ENCODE results near the gene NACAD.

DNA sequence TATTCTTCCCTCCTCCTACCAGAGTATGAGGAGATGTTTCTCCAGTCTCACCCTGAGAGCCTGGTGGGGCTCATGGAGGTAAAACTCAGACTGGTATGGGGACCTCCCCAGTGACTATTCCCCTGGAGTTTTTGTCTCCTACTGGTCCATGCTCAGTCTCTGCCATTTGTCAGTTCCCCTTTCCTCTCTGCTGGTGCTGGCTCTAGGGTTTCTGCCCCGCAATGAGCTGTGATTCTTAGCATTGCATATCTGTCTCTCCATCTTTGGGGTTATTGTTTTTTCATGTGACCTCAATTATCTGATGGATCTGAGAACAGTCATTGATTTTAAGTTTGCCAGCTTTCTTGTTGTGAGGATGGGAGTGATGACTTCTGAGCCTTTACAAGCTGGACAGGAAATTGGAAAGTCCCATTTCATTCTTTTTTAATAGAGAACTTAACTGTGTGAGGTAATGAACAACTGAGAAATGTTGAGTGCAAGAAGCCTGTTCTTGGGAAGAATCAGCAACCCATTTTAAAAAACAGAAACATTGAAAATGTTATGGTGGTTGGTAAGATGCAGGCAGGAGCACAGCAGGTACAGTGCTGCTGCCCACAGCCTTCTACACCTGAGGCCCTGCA, 26.9 kb downstream of the NACAD start:
- TF ChIP-seq CTCF (IDR thresholded peaks at IDR 0.05): no peak
- no peak for TF ChIP-seq POLR2A (IDR thresholded peaks at IDR 0.05)
- no peak for TF ChIP-seq EP300 (IDR thresholded peaks at IDR 0.05)

Data from tibial nerve (tissue), 4 donors.